Superior temporal gyrus (tissue), 1 donor: ENCODE measurements around the gene BICDL2.

ENCODE experiments used
- DNase-seq: peaks from one replicate; pipeline ENCODE4 v3.0.0-alpha.2; 2016; ENCODE audit errors: extremely low spot score

BICDL2 gene

GRCh38 chr16:3025032-3026002 is 11.4 kb downstream of the BICDL2 start:
- no peak for DNase-seq

GRCh38 chr16:3023669-3024478 is 12.9 kb downstream of the BICDL2 start, which contains the start of the genes HCFC1R1 and THOC6:
Gene HCFC1R1, minus strand, starts transcription at chr16:3023942. Its CDS starts 1 bp downstream, at chr16:3023941.
Gene THOC6, plus strand, starts transcription at chr16:3024035. Its CDS starts 292 bp downstream, at chr16:3024327.
- peak; percentile 99 for DNase-seq

- peak; percentile 24 for DNase-seq
These were observed 13.4 kb downstream of the BICDL2 start for GRCh38 chr16:3023415-3023668.

DNA sequence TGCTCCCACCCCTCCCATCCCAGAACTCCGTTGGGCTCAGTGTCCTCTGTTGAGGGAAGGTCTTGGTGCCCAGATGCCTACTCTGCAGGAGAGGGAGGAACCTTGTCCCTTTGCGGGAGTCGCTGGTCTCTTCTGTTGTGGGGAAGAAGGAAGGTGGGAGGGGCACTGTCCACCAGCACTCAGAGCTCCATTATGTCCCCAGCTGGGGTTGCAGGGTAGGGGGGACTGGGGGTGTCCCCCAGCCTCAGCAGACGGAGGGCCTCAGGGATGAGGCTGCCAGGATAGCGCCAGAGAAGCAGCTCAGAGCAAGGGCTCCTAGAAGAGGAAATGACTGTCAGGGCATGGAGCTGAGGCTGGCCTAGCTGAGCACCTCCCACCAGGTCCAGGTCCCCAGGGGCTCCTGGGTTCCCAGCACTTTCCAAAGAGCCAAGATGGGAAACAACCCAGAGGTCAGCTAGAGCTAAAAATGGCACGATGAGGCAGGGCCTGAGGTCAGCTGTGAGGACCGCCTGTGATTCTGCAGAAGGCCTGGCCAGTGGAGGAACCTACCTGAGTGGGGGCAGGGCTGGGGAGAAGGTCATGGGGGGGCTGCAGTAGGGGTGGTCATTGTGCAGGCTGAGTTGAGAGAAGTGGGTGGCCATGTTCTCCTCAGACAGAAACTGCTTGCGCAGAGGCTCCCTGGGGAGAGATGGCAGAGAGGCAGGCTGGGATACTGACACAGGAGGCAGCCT is 13.9 kb downstream of the BICDL2 start:
- no peak for DNase-seq

- DNase-seq = peak; percentile 46
These were observed 14.5 kb downstream of the BICDL2 start for GRCh38 chr16:3022208-3022683.

DNA sequence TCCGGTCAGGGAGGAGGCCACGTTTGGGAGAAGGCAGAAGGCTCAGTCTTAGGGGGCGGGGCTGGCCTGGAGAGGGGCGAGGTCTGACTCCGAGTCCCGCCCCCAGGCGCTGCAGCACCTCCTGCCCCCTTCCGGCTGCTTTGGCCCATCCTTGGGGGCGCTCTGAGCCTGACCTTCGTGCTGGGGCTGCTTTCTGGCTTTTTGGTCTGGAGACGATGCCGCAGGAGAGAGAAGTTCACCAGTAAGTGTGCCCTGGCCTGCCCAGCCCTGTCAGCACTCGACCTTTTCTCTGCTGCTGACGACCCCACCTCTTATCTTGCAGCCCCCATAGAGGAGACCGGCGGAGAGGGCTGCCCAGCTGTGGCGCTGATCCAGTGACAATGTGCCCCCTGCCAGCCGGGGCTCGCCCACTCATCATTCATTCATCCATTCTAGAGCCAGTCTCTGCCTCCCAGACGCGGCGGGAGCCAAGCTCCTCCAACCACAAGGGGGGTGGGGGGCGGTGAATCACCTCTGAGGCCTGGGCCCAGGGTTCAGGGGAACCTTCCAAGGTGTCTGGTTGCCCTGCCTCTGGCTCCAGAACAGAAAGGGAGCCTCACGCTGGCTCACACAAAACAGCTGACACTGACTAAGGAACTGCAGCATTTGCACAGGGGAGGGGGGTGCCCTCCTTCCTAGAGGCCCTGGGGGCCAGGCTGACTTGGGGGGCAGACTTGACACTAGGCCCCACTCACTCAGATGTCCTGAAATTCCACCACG is 15.1 kb downstream of the BICDL2 start:
- DNase-seq = no peak

- peak; percentile 15 for DNase-seq
These were observed 15.9 kb downstream of the BICDL2 start for GRCh38 chr16:3020604-3021448.

DNA sequence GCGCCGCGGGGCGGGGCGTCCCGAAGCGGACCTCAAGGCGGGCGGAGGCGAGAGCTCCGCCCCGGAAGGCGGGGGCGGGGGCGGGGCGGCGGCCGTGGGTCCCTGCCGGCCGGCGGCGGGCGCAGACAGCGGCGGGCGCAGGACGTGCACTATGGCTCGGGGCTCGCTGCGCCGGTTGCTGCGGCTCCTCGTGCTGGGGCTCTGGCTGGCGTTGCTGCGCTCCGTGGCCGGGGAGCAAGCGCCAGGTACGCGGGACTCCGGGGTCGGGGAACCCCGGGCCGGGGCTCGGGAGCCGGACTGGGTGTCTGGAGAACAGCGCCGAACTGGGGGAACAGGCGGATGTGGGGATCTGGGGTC is 16.5 kb downstream of the BICDL2 start, which contains the start of gene TNFRSF12A:
Gene TNFRSF12A (plus strand): TSS at position 122 of the 357 bp plus-strand sequence. CDS start 30 bp downstream, at position 152.
- DNase-seq = peak; percentile 33

- DNase-seq = no peak
These were observed 17.0 kb downstream of the BICDL2 start for GRCh38 chr16:3019594-3020246.

- DNase-seq = no peak
These were observed 18.8 kb downstream of the BICDL2 start, which contains the start of gene CLDN6 for GRCh38 chr16:3017794-3018506. Gene CLDN6, minus strand, starts transcription at chr16:3018183. Its CDS starts 2,162 bp downstream, at chr16:3016021.

DNA sequence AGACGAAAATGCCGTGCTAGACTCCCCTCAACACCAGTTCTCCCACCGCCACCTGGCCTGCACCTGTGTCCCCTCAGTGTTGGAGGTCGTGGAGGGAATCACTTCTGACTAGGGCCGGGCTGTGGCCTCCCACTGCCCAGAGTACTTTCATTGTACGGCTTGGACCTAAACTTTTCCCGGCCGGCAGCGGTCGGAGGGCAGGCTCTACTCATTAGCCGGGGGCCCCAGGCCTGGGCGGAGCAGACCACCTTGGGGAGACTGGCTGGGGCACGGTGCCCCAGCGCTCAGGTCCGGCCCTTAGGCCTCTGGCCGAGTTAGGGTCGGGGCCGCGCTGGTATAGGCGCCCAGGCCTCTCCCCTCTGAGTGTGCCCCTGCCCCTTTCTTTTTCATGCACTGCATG is 19.4 kb downstream of the BICDL2 start:
- no peak for DNase-seq

- DNase-seq = no peak
These were observed 20.8 kb downstream of the BICDL2 start for GRCh38 chr16:3015865-3016521.

DNA sequence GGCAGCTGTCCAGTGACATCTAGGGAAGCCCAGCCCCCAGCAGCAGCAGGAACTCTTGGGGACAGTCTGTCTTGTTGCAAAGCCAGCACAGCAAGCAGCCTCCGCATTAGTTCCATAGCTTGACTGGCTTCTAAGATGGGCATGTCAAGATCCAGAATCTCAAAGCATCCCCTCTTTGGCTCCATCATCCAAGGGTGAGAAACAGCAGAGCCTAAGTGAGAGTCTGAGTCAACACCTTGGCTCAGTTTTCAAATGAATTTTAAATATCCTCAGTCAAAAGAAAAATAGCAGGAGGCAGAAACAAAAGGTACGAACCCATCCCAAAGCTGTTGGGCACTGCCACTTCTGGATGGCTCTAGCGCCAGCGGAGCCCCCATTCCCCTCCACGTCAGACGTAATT is 21.8 kb downstream of the BICDL2 start:
- no peak for DNase-seq

DNA sequence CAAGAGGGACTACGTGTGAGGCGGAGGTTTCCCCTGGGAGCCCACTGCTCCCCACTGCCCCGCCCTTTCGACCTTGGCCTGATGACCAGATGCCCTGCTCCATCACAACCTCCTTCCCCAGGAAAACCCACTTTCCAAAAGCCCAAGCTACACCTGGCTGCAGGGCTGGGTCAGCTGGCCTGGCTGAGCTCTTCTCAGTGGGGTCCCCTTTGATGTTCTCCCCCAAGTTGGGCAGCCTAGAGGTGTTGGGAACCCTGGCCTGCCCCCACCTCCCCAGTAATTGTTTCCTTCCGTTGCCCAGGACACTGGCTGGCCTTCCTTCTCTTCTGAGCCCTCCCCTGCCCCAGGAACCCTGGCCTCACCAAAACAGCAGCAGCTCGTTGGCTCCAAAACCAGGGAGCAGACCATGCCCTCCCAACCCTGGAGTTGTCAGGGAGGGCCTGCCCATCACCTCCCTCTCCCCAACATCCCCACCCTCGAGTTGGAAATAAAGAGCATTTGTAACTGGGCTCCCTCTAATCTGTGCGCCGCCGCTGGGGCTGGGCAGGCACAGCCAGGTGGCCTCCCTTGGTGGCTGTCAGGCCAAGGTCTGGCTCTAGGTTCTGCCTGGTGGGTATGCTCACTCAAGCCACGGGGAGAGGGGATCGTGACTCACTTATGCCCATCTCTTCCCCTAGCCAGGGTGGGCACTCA is 22.6 kb downstream of the BICDL2 start:
- no peak for DNase-seq

DNA sequence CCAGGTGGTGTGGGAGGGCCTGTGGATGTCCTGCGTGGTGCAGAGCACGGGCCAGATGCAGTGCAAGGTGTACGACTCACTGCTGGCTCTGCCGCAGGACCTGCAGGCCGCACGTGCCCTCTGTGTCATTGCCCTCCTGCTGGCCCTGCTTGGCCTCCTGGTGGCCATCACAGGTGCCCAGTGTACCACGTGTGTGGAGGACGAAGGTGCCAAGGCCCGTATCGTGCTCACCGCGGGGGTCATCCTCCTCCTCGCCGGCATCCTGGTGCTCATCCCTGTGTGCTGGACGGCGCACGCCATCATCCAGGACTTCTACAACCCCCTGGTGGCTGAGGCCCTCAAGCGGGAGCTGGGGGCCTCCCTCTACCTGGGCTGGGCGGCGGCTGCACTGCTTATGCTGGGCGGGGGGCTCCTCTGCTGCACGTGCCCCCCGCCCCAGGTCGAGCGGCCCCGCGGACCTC is 23.2 kb downstream of the BICDL2 start:
- DNase-seq = no peak

GRCh38 chr16:3012828-3013420 is 23.8 kb downstream of the BICDL2 start, which contains the start of gene CLDN9:
Gene CLDN9, plus strand, starts transcription at chr16:3012923. Its CDS starts 440 bp downstream, at chr16:3013363.
- DNase-seq = no peak

DNA sequence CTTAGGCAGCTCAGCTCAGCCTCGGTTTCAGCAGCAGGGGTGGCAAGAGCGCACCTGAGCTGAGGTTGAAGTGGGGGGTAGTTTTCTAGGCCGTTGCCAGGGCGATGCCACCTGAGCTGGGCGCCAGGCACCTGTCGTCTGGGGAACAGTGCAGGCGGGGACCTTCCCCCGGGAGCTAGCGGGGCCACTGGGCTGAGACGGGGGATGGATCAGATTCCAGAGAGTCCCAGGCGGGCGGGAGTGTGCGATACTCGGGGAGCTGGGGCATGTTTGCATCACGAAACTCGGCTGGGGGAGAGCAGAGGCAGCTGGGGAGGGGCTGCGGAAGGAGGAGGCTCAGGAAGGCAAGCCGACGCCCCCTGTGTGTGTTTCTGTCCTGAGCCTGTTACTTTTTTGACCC is 24.5 kb downstream of the BICDL2 start:
- no peak for DNase-seq
